ENCODE data around the gene IFNGR2.

- TF ChIP-seq CTCF (IDR thresholded peaks at IDR 0.05) (no peak), POLR2A (IDR thresholded peaks at IDR 0.05) (no peak)
Observed at GRCh38 chr21:33477066-33477465, 73.9 kb downstream of the IFNGR2 start.
